ENCODE measurements around the gene STMN3. TPM values are rescaled to one million over a fixed set of nuclear protein-coding genes. Genes with fewer than 3 reads are reported as not detected.

STMN3 gene
- polyA plus RNA-seq (2013) = 3.6 and 3.8 TPM in 2 replicates

GRCh38 chr20:63653041-63653973 lies at the start of gene STMN3:
STMN3 (minus strand) TSS chr20:63653424; CDS start chr20:63653345, 79 bp downstream.
- H2BK5ac ChIP-seq (ENCODE audit: low read depth, low read length, poor library complexity) = no peak within 1 kb of the TSS
- H4K8ac ChIP-seq (ENCODE audit: low read depth, low read length) = no peak within 1 kb of the TSS
- no peak within 1 kb of the TSS for H3K9ac ChIP-seq (ENCODE audit: low read length)
- H2AK5ac ChIP-seq (ENCODE audit: low read length) = peak within 1 kb of the TSS; percentile 14
- peak within 1 kb of the TSS; percentile 21 for H4K91ac ChIP-seq (ENCODE audit: low read depth, low read length)
- no peak within 1 kb of the TSS for H2BK12ac ChIP-seq (ENCODE audit: low read length)
- H3K27me3 ChIP-seq (ENCODE audit: insufficient read depth, low read length) = peaks cover 11% of the 10 kb centered on the region
- no peak within 1 kb of the TSS for H4K12ac ChIP-seq (ENCODE audit: low read depth, low read length)
- no peaks in the 10 kb centered on the region for H3K9me3 ChIP-seq (ENCODE audit: insufficient read depth, low read depth, low read length)
- DNase-seq = peak; percentile 55 to 79
- no peak within 1 kb of the TSS for H3K14ac ChIP-seq (ENCODE audit: low read length)
- H2BK120ac ChIP-seq (ENCODE audit: insufficient read depth, low read length, poor library complexity) = no peak within 1 kb of the TSS
- peaks cover 4% of the 10 kb centered on the region for H3K79me1 ChIP-seq (ENCODE audit: low read length)
- no peak within 1 kb of the TSS for H3K4ac ChIP-seq (ENCODE audit: low read depth, low read length)
- peak within 1 kb of the TSS; percentile 60 for H3K4me3 ChIP-seq (ENCODE audit: low read depth, low read length)
- no peaks in the 10 kb centered on the region for H3K36me3 ChIP-seq (ENCODE audit: control insufficient read depth in 1 of 2, insufficient read depth in 2 of 2, low read length in 2 of 2)
- no peak within 1 kb of the TSS for H3K27ac ChIP-seq (ENCODE audit: low read depth, low read length)
- peak within 1 kb of the TSS; percentile 80 for H3K4me2 ChIP-seq (ENCODE audit: low read length)
- no peaks in the 10 kb centered on the region for H3K79me2 ChIP-seq (ENCODE audit: control insufficient read depth, insufficient read depth, low read length, poor library complexity)
- peak within 1 kb of the TSS; percentile 38 for H2AFZ ChIP-seq (ENCODE audit: insufficient read depth, low read length, poor library complexity)
- H3K23ac ChIP-seq (ENCODE audit: low read length) = no peak within 1 kb of the TSS
- H3K4me1 ChIP-seq (ENCODE audit: control insufficient read depth in 1 of 2, insufficient read depth in 2 of 2, low read length in 2 of 2) = peaks cover 14 to 26% of the 10 kb centered on the region in 2 experiments
- WGBS (ENCODE audit: extremely low coverage, insufficient coverage, insufficient read length) = no CpG with 5 or more reads among the region's 73 CpGs
- peak within 1 kb of the TSS; percentile 41 for H3K18ac ChIP-seq (ENCODE audit: low read length)

- H3K4me2 ChIP-seq (ENCODE audit: low read length) = no peak overlapping the region
- H4K12ac ChIP-seq (ENCODE audit: low read depth, low read length) = no peak overlapping the region
- peaks cover 6 to 10% of the 10 kb centered on the region in 2 experiments for H3K4me1 ChIP-seq (ENCODE audit: control insufficient read depth in 1 of 2, insufficient read depth in 2 of 2, low read length in 2 of 2)
- no peak overlapping the region for H2BK12ac ChIP-seq (ENCODE audit: low read length)
- no peak overlapping the region for H3K27ac ChIP-seq (ENCODE audit: low read depth, low read length)
- H2AFZ ChIP-seq (ENCODE audit: insufficient read depth, low read length, poor library complexity) = no peak overlapping the region
- DNase-seq = no peak
- no peaks in the 10 kb centered on the region for H3K79me1 ChIP-seq (ENCODE audit: low read length)
- H2BK120ac ChIP-seq (ENCODE audit: insufficient read depth, low read length, poor library complexity) = no peak overlapping the region
- peaks cover 34% of the 10 kb centered on the region in 2 experiments for H3K36me3 ChIP-seq (ENCODE audit: control insufficient read depth in 1 of 2, insufficient read depth in 2 of 2, low read length in 2 of 2)
- no peaks in the 10 kb centered on the region for H3K27me3 ChIP-seq (ENCODE audit: insufficient read depth, low read length)
- peaks cover 4% of the 10 kb centered on the region for H3K79me2 ChIP-seq (ENCODE audit: control insufficient read depth, insufficient read depth, low read length, poor library complexity)
- H2BK5ac ChIP-seq (ENCODE audit: low read depth, low read length, poor library complexity) = no peak overlapping the region
- H3K4ac ChIP-seq (ENCODE audit: low read depth, low read length) = no peak overlapping the region
- H3K9ac ChIP-seq (ENCODE audit: low read length) = no peak overlapping the region
- H3K14ac ChIP-seq (ENCODE audit: low read length) = no peak overlapping the region
- no peak overlapping the region for H4K91ac ChIP-seq (ENCODE audit: low read depth, low read length)
- H2AK5ac ChIP-seq (ENCODE audit: low read length) = no peak overlapping the region
- H3K4me3 ChIP-seq (ENCODE audit: low read depth, low read length) = no peak overlapping the region
- H4K8ac ChIP-seq (ENCODE audit: low read depth, low read length) = no peak overlapping the region
- no CpG with 5 or more reads among the region's 16 CpGs for WGBS (ENCODE audit: extremely low coverage, insufficient coverage, insufficient read length)
- no peak overlapping the region for H3K18ac ChIP-seq (ENCODE audit: low read length)
- peaks cover 3% of the 10 kb centered on the region for H3K9me3 ChIP-seq (ENCODE audit: insufficient read depth, low read depth, low read length)
- H3K23ac ChIP-seq (ENCODE audit: low read length) = no peak overlapping the region
Observed at GRCh38 chr20:63702036-63702665, 48.9 kb upstream of the STMN3 start.

- no peak for DNase-seq
- no peak overlapping the region for H4K8ac ChIP-seq (ENCODE audit: low read depth, low read length)
- H2AFZ ChIP-seq (ENCODE audit: insufficient read depth, low read length, poor library complexity) = no peak overlapping the region
- no peak overlapping the region for H3K4ac ChIP-seq (ENCODE audit: low read depth, low read length)
- H3K14ac ChIP-seq (ENCODE audit: low read length) = no peak overlapping the region
- H3K4me3 ChIP-seq (ENCODE audit: low read depth, low read length) = no peak overlapping the region
- no peaks in the 10 kb centered on the region for H3K79me1 ChIP-seq (ENCODE audit: low read length)
- no peaks in the 10 kb centered on the region for H3K79me2 ChIP-seq (ENCODE audit: control insufficient read depth, insufficient read depth, low read length, poor library complexity)
- H4K12ac ChIP-seq (ENCODE audit: low read depth, low read length) = no peak overlapping the region
- peaks cover 32 to 33% of the 10 kb centered on the region in 2 experiments for H3K36me3 ChIP-seq (ENCODE audit: control insufficient read depth in 1 of 2, insufficient read depth in 2 of 2, low read length in 2 of 2)
- H2BK120ac ChIP-seq (ENCODE audit: insufficient read depth, low read length, poor library complexity) = no peak overlapping the region
- no peak overlapping the region for H3K18ac ChIP-seq (ENCODE audit: low read length)
- H2AK5ac ChIP-seq (ENCODE audit: low read length) = no peak overlapping the region
- H3K27me3 ChIP-seq (ENCODE audit: insufficient read depth, low read length) = no peaks in the 10 kb centered on the region
- H2BK12ac ChIP-seq (ENCODE audit: low read length) = no peak overlapping the region
- no peak overlapping the region for H3K23ac ChIP-seq (ENCODE audit: low read length)
- WGBS (ENCODE audit: extremely low coverage, insufficient coverage, insufficient read length) = no CpG with 5 or more reads among the region's 14 CpGs
- H2BK5ac ChIP-seq (ENCODE audit: low read depth, low read length, poor library complexity) = no peak overlapping the region
- H3K4me2 ChIP-seq (ENCODE audit: low read length) = no peak overlapping the region
- H3K9ac ChIP-seq (ENCODE audit: low read length) = no peak overlapping the region
- H3K27ac ChIP-seq (ENCODE audit: low read depth, low read length) = no peak overlapping the region
- H3K9me3 ChIP-seq (ENCODE audit: insufficient read depth, low read depth, low read length) = peaks cover 3% of the 10 kb centered on the region
- peaks cover 6 to 11% of the 10 kb centered on the region in 2 experiments for H3K4me1 ChIP-seq (ENCODE audit: control insufficient read depth in 1 of 2, insufficient read depth in 2 of 2, low read length in 2 of 2)
- H4K91ac ChIP-seq (ENCODE audit: low read depth, low read length) = no peak overlapping the region
Observed at GRCh38 chr20:63701329-63702035, 48.3 kb upstream of the STMN3 start.

GRCh38 chr20:63701051-63701328 lies 47.8 kb upstream of the STMN3 start:
- peaks cover 3% of the 10 kb centered on the region for H3K9me3 ChIP-seq (ENCODE audit: insufficient read depth, low read depth, low read length)
- H2BK5ac ChIP-seq (ENCODE audit: low read depth, low read length, poor library complexity) = no peak overlapping the region
- whole genome bisulfite sequencing (ENCODE audit: extremely low coverage, insufficient coverage, insufficient read length) = no CpG with 5 or more reads among the region's 5 CpGs
- H3K23ac ChIP-seq (ENCODE audit: low read length) = no peak overlapping the region
- no peak overlapping the region for H3K9ac ChIP-seq (ENCODE audit: low read length)
- no peak overlapping the region for H2BK12ac ChIP-seq (ENCODE audit: low read length)
- no peak overlapping the region for H2BK120ac ChIP-seq (ENCODE audit: insufficient read depth, low read length, poor library complexity)
- H4K91ac ChIP-seq (ENCODE audit: low read depth, low read length) = no peak overlapping the region
- no peak for DNase-seq
- no peak overlapping the region for H2AK5ac ChIP-seq (ENCODE audit: low read length)
- no peak overlapping the region for H3K27ac ChIP-seq (ENCODE audit: low read depth, low read length)
- no peak overlapping the region for H3K18ac ChIP-seq (ENCODE audit: low read length)
- no peak overlapping the region for H3K4me2 ChIP-seq (ENCODE audit: low read length)
- peaks cover 27 to 28% of the 10 kb centered on the region in 2 experiments for H3K36me3 ChIP-seq (ENCODE audit: control insufficient read depth in 1 of 2, insufficient read depth in 2 of 2, low read length in 2 of 2)
- no peak overlapping the region for H3K14ac ChIP-seq (ENCODE audit: low read length)
- H3K4ac ChIP-seq (ENCODE audit: low read depth, low read length) = no peak overlapping the region
- H4K12ac ChIP-seq (ENCODE audit: low read depth, low read length) = no peak overlapping the region
- H3K79me1 ChIP-seq (ENCODE audit: low read length) = no peaks in the 10 kb centered on the region
- H4K8ac ChIP-seq (ENCODE audit: low read depth, low read length) = no peak overlapping the region
- H3K79me2 ChIP-seq (ENCODE audit: control insufficient read depth, insufficient read depth, low read length, poor library complexity) = no peaks in the 10 kb centered on the region
- H2AFZ ChIP-seq (ENCODE audit: insufficient read depth, low read length, poor library complexity) = no peak overlapping the region
- peaks cover 6 to 11% of the 10 kb centered on the region in 2 experiments for H3K4me1 ChIP-seq (ENCODE audit: control insufficient read depth in 1 of 2, insufficient read depth in 2 of 2, low read length in 2 of 2)
- no peak overlapping the region for H3K4me3 ChIP-seq (ENCODE audit: low read depth, low read length)
- no peaks in the 10 kb centered on the region for H3K27me3 ChIP-seq (ENCODE audit: insufficient read depth, low read length)
